Stimulated activated CD8-positive, alpha-beta memory T cell treated with anti-CD3 and anti-CD28 coated beads, Interleukin-2, amount 100 ng/mL, for 1 hour (primary cell): ENCODE data around the gene APOBEC3H.
"Not testable (repeated sequence)": the region's sequence is repeated elsewhere in the genome, so short reads cannot be mapped to it uniquely, and the experiment has no call there.

Source experiments
- DNase-seq, 2 donors: peaks; one replicate each; pipeline ENCODE4 v3.0.0-alpha.2; 2020; ENCODE audit warnings: low read depth in 2 of 2

The APOBEC3H gene

DNA sequence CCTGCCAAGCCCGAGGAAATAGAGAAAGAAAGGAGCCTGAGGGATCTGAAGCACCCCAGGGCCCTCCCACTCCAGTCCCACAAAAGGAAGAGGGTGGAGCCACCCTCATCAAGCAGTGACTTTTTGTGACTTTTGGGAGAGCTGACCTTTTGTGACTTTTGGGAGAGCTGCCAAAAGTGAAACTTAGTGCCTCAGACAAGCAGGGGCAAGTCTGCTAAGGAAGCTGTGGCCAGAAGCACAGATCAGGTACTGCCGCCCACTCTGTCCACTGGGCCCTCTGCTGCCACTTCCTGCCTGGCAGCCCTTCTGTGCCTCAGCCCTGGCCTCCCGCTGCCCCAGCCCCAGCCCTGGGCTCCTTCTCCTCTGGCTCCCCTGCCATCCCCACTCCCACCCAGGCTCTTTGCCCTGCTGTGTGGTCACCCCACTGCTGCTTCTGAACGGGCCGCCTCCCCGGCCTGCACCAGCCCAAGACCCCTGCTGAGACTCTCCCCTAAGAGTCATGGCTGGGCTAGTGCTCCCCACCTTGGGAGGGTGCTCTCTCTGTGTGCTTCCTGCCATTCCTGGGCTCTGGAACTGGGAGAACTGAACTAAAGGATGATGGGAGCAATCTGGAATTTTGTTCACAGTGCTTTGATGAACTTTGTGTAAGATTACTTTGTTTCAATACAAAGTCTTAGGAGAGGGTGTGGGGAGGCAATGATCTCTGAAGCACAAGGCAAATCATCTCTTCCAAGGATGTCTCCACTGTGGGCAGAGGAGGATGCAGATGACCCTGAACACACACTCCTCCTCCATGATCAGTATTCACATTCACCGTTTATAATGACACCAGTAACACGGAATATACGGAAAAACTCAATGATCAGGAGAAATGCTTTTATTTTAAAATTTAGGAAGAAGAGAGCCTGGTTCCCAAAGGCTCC lies at the start of gene APOBEC3H:
Gene APOBEC3H (plus strand): TSS at position 147 of the 923 bp plus-strand sequence. CDS start 3,035 bp downstream, outside the sequence.
- no peak for DNase-seq

DNA sequence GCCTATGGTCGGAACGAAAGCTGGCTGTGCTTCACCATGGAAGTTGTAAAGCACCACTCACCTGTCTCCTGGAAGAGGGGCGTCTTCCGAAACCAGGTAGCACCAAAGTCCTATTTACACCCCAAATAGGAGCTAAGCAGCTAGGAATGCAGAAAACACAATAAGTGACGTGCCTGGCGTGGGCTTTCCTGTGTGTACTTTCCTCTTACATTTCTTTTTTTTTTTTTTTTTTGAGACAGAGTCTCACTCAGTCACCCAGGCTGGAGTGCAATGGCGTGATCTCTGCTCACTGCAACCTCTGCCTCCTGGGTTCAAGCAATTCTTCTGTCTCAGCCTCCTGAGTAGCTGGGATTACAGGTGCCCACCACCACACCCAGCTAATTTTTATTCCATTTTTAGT lies 47.6 kb upstream of the APOBEC3H start:
- not testable (repeated sequence) for DNase-seq

- DNase-seq = not testable (repeated sequence)
Measured at GRCh38 chr22:39051844-39052495, 45.1 kb upstream of the APOBEC3H start.

DNA sequence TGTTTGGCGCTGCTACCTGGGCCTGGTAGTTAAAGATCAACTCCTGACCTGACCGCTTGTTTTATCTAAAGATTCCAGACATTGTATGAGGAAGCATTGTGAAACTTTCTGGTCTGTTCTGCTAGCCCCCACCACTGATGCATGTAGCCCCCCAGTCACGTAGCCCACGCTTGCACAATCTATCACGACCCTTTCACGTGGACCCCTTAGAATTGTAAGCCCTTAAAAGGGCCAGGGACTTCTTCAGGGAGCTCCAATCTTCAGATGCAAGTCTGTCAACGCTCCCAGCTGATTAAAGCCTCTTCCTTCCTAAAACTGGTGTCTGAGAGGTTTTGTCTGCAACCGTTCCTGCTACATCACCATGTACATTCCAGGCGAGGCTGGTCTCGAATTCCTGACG lies 41.4 kb upstream of the APOBEC3H start:
- no peak for DNase-seq

DNA sequence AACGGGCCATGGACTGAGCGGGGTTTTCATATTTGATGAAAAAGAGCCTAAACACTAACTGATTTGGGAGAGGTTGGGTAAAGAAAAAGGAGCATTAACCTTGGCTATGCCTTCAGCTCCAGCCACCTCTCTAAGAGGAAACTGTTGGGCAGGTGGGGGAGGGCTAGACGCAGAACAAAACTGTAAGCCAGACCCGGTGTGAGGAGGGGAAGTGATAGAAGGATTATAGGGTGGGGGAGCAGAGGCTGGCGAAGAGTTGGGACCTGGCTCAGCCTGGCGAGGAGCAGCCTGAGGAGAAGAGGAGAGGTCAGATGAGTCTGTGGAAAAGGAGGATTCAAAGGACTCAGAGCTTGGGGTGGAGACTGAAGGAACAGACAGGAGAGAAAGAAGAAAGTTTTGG lies 35.8 kb upstream of the APOBEC3H start:
- not testable (repeated sequence) for DNase-seq

GRCh38 chr22:39061951-39062350 lies 35.1 kb upstream of the APOBEC3H start:
- not testable (repeated sequence) for DNase-seq

- DNase-seq = not testable (repeated sequence)
Measured at GRCh38 chr22:39063904-39064303, 33.1 kb upstream of the APOBEC3H start.

DNA sequence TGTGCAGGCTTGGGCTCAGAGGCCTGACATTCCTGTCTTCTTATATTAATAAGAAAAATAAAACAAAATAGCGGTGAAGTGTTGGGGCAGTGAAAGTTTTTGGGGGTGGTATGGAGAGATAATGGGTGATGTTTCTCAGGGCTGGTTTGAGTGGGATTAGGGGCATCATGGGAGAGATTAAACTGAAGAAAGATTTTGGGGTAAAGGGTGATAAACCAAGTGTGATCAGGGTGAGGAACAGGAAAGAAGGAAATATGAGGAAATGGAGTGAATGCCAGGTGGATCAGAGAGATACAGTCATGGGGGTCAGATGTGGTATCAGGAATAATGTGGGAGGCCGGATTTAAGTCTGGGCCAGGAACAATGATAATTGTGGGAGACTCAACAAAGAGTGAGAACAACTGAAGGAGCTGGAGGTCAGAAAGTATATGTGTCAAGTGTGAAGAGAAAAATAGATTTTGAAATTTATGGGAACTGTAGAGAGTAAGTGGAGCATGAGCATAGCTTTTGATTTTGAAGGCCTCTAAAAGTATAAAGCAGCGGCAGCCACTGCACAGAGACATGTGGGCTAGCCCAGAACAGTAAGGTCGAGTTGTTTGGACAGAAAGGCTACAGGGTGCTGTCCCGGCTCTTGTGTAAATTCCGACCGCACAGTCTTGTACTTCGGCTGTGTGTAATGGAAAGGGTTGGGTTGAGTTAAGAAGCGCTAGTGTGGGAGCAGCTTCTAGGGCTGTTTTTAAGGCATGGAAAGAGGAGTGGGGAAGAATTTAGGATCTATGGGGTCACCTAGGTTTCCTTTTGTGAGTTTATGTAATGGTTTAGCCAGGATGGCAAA lies 30.4 kb upstream of the APOBEC3H start:
- DNase-seq = not testable (repeated sequence)

- DNase-seq = no peak
Measured at GRCh38 chr22:39068033-39068785, 28.8 kb upstream of the APOBEC3H start.

DNA sequence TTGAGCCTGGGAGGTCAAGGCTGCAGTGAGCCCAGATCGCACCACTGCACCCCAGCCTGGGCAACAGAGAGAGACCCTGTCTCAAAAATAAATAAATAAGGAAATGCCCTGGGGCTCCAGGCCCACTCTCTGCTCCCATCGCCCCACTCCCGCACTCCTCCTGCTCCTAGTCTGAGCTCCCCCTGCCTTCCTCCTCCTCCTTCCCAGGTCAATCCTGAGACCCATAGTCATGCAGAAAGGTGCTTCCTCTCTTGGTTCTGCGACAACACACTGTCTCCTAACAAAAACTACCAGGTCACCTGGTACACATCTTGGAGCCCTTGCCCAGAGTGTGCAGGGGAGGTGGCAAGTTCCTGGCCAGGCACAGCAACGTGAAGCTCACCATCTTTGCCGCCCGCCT lies 26.9 kb upstream of the APOBEC3H start:
- no peak for DNase-seq

GRCh38 chr22:39072581-39072981 lies 24.5 kb upstream of the APOBEC3H start:
- DNase-seq = not testable (repeated sequence)

DNA sequence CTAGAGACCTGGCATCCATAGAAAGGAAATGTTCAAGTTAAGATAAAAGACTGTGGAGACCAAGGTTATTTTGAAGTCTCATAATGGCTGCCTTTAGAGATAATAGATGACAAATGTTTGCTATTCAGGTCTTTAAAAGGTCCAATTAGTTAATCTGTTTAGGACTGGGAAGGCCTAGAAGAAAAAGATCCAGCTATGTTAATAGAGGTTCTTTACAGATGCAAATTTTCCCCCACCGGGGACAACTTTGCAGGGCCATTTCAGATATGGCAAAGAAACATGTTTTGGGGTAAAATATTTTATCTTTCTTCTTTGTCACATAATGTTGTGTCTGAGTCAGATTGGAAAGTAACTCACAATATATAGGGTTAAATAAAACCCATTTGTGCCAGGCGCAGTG lies 23.1 kb upstream of the APOBEC3H start:
- no peak for DNase-seq

DNA sequence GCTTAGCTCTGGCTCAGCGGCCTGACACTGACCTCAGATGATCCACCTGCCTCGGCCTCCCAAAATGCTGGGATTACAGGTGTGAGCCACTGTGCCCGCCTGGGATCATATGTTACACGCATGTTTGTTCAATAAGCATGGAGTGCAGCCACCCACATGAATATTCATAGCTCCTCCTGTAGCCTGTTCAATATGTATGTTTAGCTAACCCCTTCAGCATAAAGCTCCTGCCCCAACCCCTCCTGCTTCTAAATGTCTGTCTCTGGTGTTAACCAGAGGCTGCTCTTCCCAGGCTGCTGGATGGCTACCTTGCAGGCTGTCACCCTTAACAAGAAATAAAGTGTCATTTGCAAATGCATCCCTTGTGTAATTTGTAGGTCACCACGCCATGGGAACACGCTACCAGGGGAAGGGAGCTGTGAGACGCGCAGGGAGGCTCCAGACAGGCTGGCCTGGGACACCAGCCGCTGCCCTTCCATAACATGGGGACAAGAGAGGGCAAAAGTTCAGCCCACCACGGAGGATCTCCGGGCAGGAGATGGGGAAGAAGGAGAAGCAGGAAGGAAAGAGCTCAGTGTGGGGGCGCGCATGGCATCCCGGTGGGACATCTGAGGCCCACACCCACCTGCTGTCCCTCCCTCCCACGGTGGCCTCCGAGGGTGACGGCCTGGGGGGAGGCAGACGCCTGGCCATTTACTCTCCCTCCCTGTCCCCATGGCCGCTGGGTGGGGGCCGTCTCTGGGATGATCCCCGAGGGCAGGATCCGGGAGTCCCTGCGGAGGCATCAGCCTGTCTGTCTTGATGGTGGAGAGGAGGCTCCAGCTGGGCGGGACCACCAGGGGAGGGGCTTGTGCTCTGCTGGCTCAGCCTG lies 20.7 kb upstream of the APOBEC3H start:
- not testable (repeated sequence) for DNase-seq

DNA sequence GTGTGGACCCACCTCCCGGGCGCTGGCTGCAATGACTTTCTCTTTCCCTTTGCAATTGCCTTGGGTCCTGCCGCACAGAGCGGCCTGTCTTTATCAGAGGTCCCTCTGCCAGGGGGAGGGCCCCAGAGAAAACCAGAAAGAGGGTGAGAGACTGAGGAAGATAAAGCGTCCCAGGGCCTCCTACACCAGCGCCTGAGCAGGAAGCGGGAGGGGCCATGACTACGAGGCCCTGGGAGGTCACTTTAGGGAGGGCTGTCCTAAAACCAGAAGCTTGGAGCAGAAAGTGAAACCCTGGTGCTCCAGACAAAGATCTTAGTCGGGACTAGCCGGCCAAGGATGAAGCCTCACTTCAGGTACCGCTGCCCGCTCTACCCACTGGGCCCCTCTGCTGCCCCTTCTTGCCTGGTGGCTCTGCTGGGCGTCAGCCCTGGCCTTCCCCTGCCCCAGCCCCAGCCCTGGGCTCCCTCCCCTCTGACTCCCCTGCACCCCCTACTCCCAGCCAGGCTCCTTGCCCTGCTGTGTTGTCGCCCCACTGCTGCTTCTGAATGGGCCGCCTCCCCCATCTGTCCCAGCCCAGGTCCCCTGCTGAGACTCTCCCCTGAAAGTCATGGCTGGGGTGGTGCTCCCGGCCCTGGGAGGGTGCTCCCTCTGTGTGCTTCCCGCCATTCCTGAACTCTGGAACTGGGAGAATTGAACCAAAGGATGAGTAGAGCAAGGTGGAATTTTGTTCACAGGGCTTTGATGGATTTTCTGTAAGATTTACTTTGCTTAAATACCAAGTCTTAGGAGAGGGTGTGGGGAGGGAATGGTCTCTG lies 19.8 kb upstream of the APOBEC3H start, which contains the start of gene APOBEC3G:
Gene APOBEC3G (plus strand): TSS at position 250 of the 815 bp plus-strand sequence. CDS start 87 bp downstream, at position 337.
- DNase-seq = peak in 1 of 2 donors; percentile 35

- not testable (repeated sequence) for DNase-seq
Measured at GRCh38 chr22:39077912-39078311, 19.1 kb upstream of the APOBEC3H start.

GRCh38 chr22:39078329-39078728 lies 18.7 kb upstream of the APOBEC3H start:
- DNase-seq = no peak

DNA sequence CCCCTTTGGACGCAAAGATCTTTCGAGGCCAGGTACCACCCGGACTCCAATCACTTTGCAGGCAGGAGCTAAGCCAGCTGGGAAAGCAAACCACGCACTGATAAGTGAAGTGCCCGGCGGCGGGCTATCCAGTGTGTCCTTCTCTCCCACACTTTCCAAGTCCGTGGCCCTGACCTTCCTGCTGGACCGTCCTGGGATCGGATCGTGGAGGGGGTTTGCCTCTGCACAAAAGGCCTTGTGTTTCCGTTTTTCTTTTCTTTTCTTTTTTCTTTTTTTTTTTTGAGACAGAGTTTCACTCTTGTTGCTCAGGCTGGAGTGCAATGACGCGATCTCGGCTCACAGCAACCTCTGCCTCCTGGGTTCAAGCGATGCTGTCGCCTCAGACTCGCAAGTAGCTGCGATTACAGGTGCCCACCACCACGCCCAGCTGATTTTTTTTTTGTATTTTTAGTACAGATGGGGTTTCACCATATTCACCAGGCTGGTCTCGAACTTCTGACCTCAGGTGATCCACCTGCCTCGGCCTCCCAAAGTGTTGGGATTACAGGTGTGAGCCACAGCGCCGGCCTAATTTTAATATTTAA lies 17.9 kb upstream of the APOBEC3H start:
- not testable (repeated sequence) for DNase-seq

- no peak for DNase-seq
Measured at GRCh38 chr22:39080052-39080762, 16.8 kb upstream of the APOBEC3H start.
